HG02678 (cell line): ENCODE measurements around the gene RRP15.

Experiments
- ATAC-seq: cut with Tn5 transposase; IDR thresholded peaks from one replicate; pipeline ENCODE4 v1.9.1; 2021; ENCODE audit warnings: mild to moderate bottlenecking, moderate library complexity; ENCODE audit not compliant: unreplicated experiment

The RRP15 gene

DNA sequence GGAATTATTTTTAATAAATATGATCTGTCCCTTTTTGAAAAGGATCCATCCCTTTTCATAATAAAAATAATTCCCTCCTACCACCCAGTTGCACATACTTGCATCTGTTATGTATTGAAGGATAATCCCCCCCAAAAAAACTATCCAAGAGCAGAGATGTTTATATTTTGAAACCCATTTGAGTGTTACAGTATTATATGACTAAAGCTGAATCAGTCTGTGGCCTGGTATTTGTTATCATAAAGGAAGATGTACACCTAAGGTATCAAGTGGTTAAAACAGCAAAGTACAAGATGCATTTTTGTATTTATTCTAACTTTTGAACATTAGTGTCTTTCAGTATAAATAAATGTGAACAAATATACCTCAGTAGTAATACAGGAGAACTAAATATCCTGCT, 47.3 kb downstream of the RRP15 start:
- no peak for ATAC-seq

DNA sequence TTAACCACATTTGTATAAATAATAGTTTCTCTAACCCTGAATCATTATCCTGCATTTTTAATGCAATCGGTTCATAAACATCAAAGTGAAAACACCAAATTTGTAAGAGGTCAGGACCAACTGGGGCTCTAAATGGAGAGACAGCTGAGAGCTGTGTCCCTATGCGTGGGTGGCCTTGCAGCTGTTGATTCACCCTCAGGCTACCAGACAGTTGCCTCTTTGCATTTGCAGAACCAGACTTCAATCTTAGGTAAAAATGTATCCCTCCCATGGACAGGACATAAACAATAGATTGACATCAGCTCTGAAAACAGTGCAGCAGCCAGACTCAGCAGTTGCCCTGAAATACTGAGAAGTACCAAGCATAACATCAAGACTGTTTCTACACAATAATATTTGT, 51.2 kb downstream of the RRP15 start:
- ATAC-seq = peak; percentile 49

DNA sequence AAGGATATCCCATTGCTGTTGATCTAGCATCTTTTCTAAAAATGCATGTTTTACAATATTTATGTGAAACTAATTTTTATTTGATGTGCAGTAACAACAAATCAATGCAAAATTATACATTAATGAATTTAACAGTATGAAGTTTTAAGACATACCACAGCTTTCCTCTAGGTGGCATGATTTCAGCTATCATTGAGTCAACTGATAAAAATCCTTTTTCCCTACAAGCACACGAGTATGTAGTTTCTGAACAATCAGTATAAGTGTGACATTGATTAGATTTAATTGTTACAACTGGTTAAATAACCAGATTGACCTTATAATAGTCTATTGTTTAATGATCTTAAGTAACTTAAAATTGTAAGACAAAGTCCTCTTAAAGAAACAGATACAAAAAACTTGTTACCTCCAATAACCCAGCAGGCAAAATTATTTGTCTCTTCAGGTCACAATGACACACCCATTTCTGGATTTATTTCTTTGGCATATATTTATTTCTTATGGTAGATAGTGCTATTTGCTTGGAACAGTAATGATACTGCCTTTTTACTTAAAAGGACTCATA, 54.3 kb downstream of the RRP15 start:
- ATAC-seq = peak; percentile 63

DNA sequence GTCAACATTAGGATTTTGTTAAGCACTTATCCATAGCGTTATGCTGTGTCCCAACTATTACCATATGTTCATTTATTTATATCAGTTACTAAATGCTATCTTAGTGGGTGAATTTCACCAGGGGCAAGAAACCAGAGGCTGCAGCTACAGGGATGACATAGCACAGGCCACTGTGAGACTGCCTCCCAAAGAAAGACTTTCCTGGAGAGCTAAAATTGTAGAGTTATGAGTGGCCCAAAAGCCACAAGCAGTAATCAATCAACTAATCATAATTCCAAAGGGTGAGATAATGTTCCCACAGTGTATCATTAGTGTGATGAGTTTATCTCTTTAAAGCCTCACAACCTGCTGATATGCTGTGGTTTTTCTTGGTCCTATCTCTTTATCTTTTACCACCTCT, 56.2 kb downstream of the RRP15 start:
- ATAC-seq = no peak

DNA sequence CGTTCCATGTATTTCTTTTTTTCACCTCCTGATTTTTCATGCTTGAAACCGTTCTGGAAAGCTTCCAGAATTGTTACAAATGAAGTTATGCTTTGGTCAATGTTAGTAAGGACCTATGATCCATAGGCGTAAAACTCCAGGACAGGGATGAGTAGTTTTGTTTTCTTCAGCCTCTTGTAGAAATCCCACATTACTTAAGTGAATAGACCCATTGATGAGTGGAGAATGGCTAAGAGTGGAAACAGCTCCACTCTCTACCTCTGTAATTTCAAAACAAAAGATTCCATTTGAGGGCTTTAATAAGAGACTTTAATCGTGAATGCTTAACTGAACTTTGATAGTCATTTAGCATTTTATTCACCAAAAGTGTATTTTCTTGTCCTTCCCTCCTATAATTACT, 57.0 kb downstream of the RRP15 start:
- no peak for ATAC-seq

DNA sequence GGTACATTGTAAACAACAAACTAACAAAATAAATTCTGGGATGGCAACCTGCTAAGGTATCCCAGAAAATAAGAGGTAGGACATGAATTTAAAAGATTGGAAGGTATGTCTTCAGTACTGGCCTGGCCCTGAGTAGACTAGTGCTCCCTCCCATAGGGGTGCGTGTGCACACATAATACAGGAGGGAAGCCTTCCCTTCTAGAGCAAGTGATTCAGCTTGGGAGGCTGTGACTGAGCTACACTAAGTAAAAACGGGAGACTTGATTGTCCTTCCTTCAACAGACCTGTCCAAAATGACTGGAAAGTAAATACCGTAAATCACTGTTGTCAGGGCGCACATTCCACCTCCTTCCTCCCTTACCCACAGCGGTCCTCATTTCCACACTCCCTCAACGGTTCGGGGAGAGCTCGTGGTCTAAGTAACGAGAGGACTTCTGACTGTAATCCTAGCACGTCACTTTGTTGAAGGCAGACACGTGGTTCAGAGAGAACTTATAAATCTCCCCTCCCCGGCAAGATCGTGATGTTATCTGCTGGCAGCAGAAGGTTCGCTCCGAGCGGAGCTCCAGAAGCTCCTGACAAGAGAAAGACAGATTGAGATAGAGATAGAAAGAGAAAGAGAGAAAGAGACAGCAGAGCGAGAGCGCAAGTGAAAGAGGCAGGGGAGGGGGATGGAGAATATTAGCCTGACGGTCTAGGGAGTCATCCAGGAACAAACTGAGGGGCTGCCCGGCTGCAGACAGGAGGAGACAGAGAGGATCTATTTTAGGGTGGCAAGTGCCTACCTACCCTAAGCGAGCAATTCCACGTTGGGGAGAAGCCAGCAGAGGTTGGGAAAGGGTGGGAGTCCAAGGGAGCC, 60.0 kb downstream of the RRP15 start, which contains the start of gene TGFB2:
TGFB2 (plus strand) TSS at position 523 of the 859 bp plus-strand sequence. CDS start 1,366 bp downstream, outside the sequence.
- ATAC-seq = peak; percentile 35

DNA sequence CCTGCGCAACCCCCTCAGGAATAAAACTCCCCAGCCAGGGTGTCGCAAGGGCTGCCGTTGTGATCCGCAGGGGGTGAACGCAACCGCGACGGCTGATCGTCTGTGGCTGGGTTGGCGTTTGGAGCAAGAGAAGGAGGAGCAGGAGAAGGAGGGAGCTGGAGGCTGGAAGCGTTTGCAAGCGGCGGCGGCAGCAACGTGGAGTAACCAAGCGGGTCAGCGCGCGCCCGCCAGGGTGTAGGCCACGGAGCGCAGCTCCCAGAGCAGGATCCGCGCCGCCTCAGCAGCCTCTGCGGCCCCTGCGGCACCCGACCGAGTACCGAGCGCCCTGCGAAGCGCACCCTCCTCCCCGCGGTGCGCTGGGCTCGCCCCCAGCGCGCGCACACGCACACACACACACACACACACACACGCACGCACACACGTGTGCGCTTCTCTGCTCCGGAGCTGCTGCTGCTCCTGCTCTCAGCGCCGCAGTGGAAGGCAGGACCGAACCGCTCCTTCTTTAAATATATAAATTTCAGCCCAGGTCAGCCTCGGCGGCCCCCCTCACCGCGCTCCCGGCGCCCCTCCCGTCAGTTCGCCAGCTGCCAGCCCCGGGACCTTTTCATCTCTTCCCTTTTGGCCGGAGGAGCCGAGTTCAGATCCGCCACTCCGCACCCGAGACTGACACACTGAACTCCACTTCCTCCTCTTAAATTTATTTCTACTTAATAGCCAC, 60.7 kb downstream of the RRP15 start:
- peak; percentile 71 for ATAC-seq

DNA sequence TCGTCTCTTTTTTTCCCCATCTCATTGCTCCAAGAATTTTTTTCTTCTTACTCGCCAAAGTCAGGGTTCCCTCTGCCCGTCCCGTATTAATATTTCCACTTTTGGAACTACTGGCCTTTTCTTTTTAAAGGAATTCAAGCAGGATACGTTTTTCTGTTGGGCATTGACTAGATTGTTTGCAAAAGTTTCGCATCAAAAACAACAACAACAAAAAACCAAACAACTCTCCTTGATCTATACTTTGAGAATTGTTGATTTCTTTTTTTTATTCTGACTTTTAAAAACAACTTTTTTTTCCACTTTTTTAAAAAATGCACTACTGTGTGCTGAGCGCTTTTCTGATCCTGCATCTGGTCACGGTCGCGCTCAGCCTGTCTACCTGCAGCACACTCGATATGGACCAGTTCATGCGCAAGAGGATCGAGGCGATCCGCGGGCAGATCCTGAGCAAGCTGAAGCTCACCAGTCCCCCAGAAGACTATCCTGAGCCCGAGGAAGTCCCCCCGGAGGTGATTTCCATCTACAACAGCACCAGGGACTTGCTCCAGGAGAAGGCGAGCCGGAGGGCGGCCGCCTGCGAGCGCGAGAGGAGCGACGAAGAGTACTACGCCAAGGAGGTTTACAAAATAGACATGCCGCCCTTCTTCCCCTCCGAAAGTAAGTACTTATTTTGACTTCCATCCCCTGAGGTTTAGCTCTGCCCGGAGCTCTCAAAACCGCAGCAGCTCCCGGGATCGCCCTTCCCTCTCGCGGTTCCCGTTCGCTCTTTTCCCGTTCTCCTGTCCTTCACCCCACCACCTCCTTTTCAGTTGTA, 61.5 kb downstream of the RRP15 start:
- no peak for ATAC-seq

DNA sequence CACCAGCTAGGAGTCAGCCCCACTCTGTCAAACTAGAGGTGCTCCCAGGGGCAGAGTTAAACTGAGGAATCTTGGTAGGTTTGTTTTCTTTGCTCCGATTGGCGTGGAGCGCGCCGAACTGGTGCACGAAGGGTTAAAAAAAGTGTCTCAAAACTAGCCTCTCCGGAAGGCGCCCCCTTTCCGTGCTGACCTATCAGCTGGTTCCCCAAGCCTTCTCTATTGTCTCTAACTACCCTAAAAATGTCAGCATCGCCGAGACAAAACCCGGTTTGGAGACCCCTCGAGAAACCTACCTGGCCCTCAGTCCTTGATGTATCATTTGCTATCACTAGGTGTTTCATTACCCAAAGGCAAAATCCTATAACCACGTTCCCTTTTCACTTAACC, 62.2 kb downstream of the RRP15 start:
- ATAC-seq = no peak

DNA sequence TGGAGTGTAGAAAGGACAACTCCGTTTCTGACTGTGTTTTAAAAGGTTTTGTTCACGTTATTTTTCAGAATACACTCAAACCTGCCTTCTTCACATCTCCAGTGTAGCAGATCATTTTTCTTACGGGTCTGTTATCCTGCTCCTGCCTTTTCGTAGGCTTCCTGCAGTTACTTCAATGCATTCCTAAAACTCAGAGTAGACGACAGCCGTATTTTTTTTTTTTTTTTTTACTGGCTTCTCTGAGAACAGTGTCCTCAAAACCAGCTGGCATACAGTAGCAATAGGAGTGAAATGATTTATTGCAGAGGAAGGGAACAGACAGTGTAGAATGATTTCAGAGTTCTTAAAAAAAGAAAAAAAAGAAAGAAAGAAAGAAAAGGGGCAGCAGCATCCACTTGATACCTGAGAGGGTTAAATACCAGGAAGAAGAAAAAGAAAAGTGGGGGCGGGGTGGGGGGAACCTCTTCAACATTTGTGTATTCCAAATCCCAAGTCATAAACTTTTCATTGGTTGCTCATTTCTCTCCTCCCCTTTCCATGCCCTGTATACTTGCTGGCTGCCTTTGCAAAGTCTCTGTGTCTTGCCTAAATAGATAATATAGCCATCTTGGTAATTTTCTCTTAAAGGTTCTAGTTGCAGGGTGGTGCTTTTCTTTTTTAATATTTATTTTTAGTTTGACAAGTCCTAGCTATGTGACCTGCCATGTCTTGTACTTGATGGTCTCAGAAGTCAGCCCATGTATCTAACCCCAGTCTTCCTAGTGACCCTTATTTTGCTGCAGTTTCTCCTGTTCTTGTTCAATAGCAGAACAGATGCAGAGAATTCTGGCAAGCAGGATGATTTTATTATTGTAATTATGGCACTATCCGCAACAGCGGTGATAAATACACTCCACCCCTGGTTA, 62.9 kb downstream of the RRP15 start:
- ATAC-seq = no peak

DNA sequence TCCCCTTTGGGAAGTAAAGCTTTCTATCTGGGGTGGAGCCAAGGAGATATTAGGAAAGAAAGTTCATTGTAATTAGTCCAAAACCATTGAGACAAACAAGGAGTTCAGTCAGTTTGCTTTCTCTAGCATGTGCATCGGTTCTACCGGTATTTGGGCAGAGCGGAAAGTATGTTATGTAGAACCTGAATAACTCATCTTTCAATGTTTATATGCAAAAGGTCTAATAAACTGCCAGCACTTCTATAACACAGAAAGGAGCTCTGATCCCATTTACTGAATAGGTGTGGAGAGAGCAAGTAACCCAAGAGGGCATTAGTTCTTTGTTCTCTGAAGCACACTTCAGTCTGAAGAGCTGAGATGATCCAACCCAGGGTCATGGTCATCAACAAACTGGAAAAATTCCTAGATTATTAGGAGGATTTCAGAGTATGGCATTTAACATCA, 63.6 kb downstream of the RRP15 start:
- ATAC-seq = no peak

DNA sequence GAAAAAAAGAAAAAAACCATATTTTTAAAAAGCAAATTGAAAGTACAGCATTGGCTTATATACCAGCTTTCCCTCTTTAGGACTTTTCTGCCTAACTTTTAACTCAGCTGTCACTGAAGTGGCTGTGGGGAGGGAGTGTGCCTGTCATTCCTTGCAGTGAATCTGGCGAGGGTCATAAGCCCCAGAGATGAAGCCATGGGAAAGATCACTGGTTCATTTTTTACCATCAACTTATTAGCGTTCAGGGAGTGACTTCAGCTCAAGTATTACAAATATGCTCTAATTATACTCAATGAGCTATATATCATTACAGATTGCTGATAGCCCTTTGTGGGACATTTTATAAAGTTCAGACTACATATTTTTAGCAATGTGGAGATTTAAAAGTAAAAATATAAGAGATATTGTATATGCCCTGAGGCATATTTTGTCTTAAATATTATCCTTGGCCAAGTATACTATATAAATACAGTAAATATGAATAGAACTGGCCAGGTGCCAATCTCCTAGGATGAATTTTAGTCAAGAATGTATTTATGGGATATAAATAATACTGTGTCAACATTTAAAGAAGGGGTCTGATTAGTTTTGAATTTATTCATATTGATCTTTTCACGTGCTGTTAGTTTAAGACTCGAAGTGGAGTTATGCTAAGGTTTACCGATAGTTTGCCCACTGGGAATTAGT, 64.4 kb downstream of the RRP15 start:
- no peak for ATAC-seq

DNA sequence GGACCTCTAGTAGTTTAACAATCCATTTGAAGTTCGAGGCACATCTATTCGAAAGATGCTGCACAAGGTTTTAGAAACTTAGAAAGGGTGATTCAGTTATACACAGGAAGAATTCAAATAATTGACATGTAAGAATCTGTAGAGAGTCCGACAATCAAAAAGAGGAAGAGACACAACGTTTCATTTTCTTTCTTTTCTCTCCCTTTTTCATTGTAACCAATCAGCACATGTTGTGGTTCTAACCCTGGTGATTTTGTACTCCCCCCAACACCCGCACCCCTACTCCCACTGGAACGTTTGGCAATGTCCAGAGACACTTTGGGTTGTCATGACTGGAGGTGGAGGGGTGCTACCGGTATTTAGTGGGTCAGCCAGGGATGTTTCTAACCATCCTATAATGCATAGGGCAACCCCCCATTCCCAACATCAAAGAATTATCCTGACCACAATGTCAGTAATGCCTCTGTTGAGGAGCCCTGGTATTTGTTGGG, 65.0 kb downstream of the RRP15 start:
- no peak for ATAC-seq

DNA sequence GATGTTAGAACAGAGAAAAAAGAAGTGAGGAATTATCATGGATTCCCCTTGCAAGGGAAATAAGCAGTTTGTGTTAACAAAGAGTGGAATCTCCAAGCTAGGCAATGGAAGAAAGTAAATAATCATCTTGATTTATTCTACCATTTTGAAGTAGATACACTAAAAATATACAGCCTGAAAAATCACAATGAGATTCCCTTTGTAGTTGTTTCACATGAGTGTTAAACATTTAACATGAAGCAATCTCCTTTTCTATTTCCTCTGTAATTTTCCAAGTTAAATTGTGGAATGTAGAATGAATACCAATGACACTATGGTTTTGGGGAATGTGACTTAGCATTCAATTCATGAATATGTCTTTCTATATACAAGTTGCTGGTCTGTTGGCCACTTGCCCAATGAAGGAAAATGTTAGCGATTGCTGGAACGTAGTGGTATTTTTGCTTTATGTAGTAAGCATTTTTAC, 65.7 kb downstream of the RRP15 start:
- no peak for ATAC-seq

DNA sequence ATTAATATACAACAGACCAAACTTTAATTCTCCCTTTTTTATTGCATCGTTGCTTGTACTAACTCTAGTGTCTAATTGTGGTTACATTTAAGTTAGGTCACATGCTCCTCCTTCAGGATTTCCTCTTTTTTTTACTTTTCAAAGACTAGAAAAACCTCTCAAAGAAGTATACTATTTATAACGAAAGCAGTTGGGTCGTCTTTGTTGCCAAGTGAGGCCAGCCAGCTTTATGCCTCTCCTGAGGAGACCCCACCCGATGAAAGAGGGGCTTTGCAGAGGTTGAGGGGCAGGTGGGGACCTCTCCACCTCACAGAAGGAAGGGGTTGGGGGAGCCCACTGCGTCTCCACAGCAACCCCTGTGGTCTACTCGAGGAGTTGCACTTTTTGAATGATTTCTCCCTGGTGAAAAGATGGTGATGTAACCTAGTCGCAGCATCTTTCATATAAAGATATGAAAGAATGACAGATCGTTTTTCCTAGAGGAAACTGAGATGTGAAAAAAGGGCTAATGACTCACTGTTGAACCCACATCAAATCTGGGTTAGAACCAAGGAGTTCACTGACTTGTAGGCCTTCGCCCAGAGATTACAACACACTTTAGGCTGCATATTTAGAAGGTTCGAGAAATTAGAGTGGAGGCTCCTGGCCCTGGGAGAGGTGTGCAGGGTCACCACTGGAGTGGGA, 66.4 kb downstream of the RRP15 start:
- peak; percentile 50 for ATAC-seq

DNA sequence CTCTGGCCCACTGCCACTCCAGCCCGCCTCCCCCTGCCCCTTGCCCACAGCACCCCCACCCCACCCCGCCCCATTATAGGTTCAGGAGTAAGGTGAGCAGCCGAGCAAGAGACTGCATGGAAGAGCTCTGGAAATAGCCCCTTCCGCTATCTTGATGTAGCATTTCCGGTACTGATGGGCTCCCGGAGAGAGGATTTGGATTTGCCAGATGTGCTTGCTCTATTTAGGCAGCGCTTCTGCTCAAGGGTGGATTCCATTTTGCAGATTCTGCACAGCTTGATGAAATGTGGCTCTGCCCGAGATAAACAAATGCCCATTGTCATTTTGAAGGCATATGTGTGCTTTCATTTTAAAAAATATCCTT, 67.0 kb downstream of the RRP15 start:
- no peak for ATAC-seq

DNA sequence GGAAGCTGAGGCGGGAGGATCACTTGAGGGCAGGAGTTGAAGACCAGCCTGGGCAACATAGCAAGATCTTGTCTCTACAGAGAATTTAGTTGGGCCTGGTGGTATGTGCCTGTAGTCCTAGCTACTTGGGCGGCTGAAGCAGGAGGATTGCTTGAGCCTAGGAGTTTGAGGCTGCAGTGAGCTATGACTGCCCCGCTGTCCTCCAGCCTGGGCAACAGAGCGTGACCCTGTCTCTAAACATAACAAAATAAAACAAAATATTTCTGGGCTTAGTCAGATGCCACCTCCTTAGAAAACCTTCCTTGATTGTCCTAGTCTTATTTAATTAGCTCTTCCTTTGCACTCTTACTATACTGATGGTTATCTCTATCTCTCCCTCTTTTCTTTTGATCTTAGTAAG, 68.6 kb downstream of the RRP15 start:
- ATAC-seq = no peak

DNA sequence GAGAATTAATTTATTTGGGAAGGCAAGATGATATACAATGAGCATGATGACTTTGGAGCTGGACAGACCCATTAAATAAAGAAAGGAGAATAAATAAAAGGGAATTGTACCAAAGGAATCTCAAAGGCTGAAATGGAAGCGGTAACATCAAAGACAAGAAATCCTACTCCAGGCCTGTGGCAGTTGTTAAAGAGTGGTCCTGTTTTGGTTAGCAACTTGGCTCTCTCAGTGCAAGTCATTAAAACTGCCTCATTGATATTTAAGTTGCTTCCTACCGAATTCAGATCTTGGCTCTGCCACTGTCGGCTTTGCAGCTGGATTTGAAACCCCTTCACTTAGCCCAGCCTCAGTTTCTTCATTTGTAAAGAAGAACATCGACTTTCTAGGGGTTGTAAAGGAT, 70.2 kb downstream of the RRP15 start:
- no peak for ATAC-seq
